Stimulated activated CD8-positive, alpha-beta memory T cell treated with anti-CD3 and anti-CD28 coated beads, Interleukin-7, amount 100 ng/mL, for 24 hours (primary cell): ENCODE results near the gene STXBP5.
"Not testable (repeated sequence)": the region's sequence is repeated elsewhere in the genome, so short reads cannot be mapped to it uniquely, and the experiment has no call there.

Source experiments
- DNase-seq: peaks from one replicate; pipeline ENCODE4 v3.0.0-alpha.2; 2020; ENCODE audit warnings: low read depth

The STXBP5 gene

DNA sequence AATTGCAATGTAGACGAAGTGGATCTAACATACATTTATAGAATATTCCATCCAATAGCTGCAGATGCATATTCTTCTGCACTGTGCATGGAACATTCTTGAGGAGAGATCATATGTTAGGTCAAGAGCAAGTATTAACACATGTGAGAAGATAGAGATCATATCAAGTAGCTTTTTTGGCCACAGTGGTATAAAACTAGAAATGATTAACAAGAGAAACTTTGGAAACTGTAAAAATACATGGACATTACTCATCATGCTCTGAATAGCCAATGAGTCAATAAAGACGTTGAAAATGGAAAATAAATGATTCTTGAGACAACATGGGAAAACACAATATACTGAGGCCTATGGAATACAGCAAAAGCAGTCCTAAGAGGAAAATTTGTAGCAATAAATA, 94.2 kb downstream of the STXBP5 start:
- DNase-seq: no peak

GRCh38 chr6:147299035-147299434, 94.8 kb downstream of the STXBP5 start:
- DNase-seq: no peak

GRCh38 chr6:147301070-147301469, 96.9 kb downstream of the STXBP5 start:
- DNase-seq: no peak

DNA sequence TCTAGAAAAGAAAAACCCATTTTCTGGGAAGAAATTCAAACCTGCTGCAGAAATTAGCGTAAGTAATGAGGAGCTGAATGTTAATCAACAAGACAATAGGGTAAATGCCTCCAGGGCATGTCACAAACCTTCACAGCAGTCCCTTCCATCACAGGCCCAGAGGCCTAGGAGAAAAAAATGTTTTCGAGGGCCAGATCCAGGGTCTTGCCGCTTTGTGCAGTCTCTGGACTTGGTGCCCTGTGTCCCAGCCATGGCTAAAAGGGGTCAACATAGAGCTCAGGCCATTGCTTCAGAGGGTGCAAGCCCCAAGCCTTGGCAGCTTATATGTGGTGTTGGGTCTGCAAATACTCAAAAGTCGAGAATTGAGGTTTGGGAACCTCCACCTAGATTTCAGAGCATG, 99.8 kb downstream of the STXBP5 start:
- DNase-seq: no peak

DNA sequence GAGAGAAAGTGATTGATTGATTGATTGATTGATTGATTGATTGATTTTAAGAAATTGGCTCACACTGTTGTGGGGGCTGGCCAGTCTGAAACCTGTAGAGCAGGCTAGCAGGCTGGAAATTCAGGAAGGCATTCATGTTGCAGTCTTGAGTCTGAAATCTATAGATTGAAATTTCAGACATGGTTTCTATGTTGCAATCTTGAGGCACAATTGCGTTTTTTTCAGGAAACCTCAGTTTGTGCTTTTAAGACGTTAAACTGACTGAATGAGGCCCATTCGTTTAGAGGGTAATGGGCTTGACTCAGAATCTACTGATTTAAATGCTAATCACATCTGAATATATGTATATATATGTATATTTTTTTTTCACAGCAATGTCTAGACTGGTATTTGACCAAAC, 106.3 kb downstream of the STXBP5 start:
- no peak for DNase-seq

GRCh38 chr6:147311218-147311617, 107.0 kb downstream of the STXBP5 start:
- no peak for DNase-seq

GRCh38 chr6:147321260-147321659, 117.0 kb downstream of the STXBP5 start:
- DNase-seq: no peak

DNA sequence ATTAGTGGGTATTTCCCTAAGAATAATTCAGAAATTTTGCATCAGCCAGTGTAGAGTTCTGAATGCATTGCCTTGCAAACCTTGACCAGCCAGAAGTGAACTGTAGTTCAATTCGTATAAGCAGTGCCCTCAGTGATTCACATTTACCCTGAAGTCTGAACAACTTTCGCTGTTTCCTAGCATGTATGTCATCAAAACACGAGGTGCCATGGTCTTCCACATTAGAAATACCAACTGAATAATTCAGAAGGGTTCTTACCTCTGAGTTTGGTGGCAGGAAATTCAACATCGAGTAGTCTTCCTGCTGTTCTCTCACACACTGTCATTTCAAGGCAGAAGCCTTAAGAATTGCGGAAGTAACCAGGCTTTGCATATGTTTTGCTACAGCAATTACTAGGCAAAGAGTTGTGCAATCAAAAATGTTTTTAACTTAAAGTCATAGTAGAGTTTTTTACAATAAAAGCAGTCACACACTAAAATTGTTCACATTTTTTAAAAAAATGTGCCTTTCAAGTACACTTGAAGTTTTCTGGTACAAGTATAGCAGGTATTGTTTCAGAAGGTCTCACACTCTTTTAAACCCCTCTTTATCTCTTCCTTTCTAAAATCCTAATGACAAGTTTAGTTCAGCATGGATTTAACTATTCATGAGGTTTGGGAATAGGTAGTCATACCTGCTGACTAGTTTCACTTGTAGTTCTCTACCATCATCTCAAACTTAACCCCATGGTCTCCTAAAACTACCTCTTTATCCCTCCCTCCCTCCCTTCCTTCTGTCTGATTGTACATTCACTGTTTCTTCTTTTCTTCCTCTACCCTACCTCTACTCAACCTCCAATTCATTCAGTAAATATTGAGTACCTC, 118.3 kb downstream of the STXBP5 start:
- DNase-seq: no peak

DNA sequence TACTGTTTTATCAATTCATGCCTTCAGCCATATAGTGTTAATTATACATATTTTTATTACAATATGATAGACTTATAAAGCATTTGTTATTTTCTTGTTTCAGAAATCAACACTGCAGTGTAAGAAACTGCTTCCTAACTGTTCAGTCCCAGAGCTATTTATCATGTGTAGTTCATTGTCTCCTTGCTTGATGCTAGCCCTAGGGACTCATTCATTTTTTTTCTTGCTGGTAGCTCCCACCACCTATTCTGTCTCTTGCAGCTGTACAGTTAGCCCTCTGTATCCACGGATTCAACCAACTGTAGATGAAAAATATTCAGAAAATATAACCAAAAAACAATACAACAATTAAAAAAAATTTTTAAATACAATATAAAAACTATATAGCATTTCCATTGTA, 121.3 kb downstream of the STXBP5 start:
- no peak for DNase-seq

DNA sequence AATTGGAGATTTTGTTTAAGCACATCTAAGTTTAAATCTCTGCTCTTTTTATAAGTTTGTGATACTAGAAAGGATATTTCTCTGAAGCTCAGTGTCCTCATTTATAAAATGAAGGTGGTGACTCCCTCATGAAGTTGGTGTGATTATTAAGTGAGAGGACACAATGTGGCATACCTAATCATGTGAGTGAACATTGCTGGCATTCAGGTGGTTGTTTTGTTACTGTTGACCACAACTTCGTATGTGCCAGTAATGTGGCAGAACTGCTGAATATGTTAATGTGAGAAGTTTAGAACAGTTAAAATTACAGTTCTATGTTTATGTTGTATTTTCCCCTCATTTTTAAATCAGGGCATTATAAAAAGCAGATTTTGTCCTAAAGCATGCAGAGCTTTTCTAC, 127.2 kb downstream of the STXBP5 start:
- no peak for DNase-seq

DNA sequence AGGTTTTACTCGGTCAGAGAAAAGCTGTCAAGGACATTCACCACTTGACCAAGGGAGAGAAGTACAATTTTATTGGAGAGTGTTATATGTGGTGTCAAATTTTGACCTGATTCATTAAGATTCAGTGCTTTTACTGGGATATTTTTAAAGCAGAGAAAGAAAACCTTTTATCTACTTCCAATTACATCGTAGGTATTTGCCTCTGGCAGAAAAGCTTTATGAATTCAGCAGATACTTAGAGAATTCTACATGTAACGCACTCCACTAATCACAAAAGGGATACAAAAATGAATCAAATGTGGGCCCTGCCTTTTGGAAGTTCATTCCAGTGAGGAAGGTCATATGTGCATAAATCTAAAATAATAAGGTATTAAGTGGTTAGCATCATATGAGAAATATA, 133.7 kb downstream of the STXBP5 start:
- no peak for DNase-seq

DNA sequence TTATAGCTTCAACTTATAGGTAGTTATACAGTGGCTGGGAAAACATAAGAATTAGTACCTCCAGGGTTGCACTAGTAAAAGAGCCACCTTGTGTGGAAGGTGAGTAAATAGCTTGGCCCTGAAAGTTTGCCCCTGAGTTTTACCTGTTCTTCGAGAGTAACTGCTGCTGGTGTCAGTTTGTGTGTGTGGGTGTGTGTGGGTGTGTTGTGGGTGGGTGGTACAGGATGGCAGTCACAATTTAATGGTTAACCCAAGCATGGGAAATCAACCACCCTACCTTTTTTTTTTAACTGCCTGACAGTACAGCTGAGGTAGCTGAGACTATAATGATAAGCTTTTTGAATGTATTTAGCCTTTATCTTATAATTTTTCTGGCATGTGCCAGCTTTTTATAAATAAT, 137.3 kb downstream of the STXBP5 start:
- no peak for DNase-seq

GRCh38 chr6:147345902-147346301, 141.7 kb downstream of the STXBP5 start:
- no peak for DNase-seq

DNA sequence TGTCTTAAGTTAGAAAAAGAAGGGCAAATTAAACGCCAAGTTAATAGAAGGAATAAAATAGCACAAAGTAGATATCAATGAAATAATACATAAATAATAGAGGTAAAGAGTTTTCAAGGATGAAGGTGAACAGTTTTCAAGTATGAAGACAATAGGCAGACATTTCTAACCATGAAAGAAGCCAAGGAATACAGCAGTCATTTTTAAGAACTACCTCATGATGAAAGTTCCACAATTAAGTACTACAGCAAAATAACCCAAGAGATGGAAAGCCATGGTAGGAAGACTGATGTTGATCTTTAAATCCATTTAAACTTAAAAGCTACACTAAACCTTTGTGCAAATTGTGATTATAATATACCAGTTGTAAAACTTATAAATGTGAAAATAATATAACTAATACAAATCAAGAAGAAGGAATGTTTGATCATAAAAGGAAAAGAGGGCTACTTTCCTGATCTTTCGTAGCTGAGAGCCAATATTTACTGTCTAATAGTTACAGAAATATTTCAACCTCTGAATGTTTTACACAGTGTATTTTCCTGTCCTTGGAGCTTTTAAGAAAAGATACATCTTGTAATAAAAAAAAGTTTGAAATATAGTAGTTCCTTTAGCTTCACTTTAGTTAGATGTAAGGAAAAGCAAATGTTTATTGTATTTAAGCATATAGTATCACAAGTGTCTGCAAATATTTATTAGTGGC, 143.1 kb downstream of the STXBP5 start:
- no peak for DNase-seq

GRCh38 chr6:147347882-147348575, 143.8 kb downstream of the STXBP5 start:
- DNase-seq: no peak

GRCh38 chr6:147361311-147361981, 157.2 kb downstream of the STXBP5 start:
- DNase-seq: no peak

- no peak for DNase-seq
Measured at GRCh38 chr6:147366290-147366689, 162.1 kb downstream of the STXBP5 start.

GRCh38 chr6:147371325-147371724, 167.1 kb downstream of the STXBP5 start:
- DNase-seq: no peak

DNA sequence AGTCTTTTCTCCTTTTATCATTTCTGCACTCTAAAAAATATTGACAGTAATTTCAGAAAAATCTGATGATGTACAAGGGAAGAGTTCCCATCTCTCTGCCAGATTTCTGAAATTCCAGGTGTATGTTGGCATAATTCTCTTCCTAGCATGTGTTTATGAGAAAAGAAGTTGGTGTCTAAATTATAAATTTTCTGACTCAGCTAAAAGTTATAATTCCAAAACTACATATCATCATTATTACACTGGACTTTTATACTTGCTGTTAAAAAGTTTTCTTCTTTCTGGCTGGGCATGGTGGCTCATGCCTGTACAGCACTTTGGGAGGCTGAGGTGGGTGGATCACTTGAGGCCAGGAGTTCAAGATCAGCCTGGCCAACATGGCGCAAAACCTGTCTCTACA, 168.6 kb downstream of the STXBP5 start:
- DNase-seq: no peak

GRCh38 chr6:147378819-147379218, 174.6 kb downstream of the STXBP5 start:
- no peak for DNase-seq

GRCh38 chr6:147380841-147381240, 176.6 kb downstream of the STXBP5 start:
- DNase-seq: not testable (repeated sequence)

- no peak for DNase-seq
Measured at GRCh38 chr6:147381712-147382111, 177.5 kb downstream of the STXBP5 start.
